ENCODE data around the gene SLC4A1. TPM values are rescaled to one million over a fixed set of nuclear protein-coding genes. Genes with fewer than 3 reads are reported as not detected.

The SLC4A1 gene
- total and polyA plus RNA-seq, 12 donors = 0.06 to 2.4 (median 0.52) TPM; not detected in 1

GRCh38 chr17:44199553-44200477, 68.1 kb downstream of the SLC4A1 start, which contains the start of gene ATXN7L3:
Gene ATXN7L3 (minus strand): TSS chr17:44199884. CDS start chr17:44198070, 1,814 bp downstream.
- WGBS, 2 donors = 1% methylated on average over 56 to 114 of the region's 126 CpGs
- Histone ChIP-seq H3K4me3 (peak within 1 kb of the TSS; percentile 92 to 98 (median 94)), H3K36me3 (peaks cover 0 to 30% (median 22%) of the 10 kb centered on the region in 9 donors), H3K27ac (peak within 1 kb of the TSS; percentile 97 to 100 (median 99)), H3K27me3 (no peaks in the 10 kb centered on the region), H3K4me1 (peaks cover 0 to 53% (median 23%) of the 10 kb centered on the region in 9 donors), H3K9me3 (no peaks in the 10 kb centered on the region)
- ATAC-seq (peak; percentile 93 to 96 (median 96)), DNase-seq (peak; percentile 99)
- TF ChIP-seq, protein P1, sequence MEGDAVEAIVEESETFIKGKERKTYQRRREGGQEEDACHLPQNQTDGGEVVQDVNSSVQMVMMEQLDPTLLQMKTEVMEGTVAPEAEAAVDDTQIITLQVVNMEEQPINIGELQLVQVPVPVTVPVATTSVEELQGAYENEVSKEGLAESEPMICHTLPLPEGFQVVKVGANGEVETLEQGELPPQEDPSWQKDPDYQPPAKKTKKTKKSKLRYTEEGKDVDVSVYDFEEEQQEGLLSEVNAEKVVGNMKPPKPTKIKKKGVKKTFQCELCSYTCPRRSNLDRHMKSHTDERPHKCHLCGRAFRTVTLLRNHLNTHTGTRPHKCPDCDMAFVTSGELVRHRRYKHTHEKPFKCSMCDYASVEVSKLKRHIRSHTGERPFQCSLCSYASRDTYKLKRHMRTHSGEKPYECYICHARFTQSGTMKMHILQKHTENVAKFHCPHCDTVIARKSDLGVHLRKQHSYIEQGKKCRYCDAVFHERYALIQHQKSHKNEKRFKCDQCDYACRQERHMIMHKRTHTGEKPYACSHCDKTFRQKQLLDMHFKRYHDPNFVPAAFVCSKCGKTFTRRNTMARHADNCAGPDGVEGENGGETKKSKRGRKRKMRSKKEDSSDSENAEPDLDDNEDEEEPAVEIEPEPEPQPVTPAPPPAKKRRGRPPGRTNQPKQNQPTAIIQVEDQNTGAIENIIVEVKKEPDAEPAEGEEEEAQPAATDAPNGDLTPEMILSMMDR (IDR thresholded peaks at IDR 0.05) = no peak
- intact Hi-C loops (cut with DNase I) = loop anchor here in 2 of 10 donors (1.0 to 5.0 kb wide), 2 partner anchors 13 to 58 kb away; partner anchors contain the start of gene HROB (in 1 of the 2)

DNA sequence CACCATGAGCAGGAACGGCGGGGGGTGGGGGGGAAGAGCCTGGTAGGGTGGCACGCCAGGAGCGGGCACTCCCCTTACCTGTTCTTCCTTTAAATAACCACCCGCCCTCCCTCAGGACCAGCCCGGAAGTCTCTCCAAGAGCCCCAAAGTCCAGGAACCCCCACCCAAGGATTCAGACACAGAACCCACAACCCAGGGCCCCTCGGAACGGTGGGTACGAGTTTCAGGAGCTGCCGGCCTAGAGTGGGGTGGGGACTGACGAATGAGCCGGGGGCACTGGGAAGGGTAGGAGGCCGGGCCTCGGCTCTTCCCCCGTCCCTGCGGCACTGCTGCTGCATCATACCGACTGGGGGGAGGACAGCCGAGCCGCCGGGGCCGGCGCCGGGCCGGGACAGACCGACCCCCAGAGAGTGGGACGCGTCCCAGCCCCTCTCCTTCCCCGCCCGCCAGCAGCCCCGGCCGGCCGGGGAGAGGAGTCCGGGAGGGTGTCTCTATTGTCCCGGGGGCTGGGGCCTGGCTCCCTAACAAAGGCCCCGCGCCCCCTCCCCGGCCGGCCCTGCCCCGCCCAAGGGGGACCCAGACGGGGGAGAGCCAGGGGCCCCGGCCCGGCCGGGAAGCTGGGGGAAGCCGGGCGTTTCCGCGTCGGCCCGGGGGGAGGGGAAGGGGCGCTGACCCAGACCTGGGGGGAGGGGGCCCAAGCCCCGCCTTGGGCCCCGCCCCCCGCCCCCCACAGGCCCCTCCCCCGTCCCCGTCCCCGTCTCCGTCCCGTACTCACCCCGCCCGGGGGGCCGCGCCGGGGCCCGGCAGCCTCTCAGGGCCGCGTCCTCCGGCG, 69.0 kb downstream of the SLC4A1 start:
- TF ChIP-seq, protein P1 (IDR thresholded peaks at IDR 0.05) = no peak
- peak; percentile 60 to 72 for DNase-seq
- Histone ChIP-seq H3K4me3 (peak overlapping the region; percentile 92 to 98 (median 94)), H3K9me3 (no peaks in the 10 kb centered on the region), H3K27me3 (no peaks in the 10 kb centered on the region), H3K4me1 (peaks cover 0 to 45% (median 23%) of the 10 kb centered on the region in 9 donors), H3K27ac (peak overlapping the region; percentile 97 to 100 (median 99)), H3K36me3 (peaks cover 0 to 39% (median 30%) of the 10 kb centered on the region in 9 donors)
- 1% methylated on average over 43 to 66 of the region's 68 CpGs for WGBS, 2 donors
- intact Hi-C loops (cut with DNase I) = loop anchor here in 2 of 10 donors (1.0 to 5.0 kb wide), 2 partner anchors 12 to 57 kb away; partner anchors contain the start of gene HROB (in 1 of the 2)
- peak; percentile 10 to 35 (median 26) for ATAC-seq

Small RNAs within 50 kb of the gene (microRNA-seq; reads per million reads assigned to microRNA genes)
- 0 reads per million in 2 donors for gene MIR6782

Other genes with a start within 250 kb of the SLC4A1 start
- 10 to 100 TPM; 37.9 to 60.7 (median 43.8) TPM for gene LSM12, start 201.5 kb downstream of the SLC4A1 start, total RNA-seq
- 10 to 100 TPM; 25.2 to 41.7 TPM for gene LSM12, start 201.5 kb downstream of the SLC4A1 start, polyA plus RNA-seq
- gene G6PC3, start 197.4 kb downstream of the SLC4A1 start, total RNA-seq = 10 to 100 TPM; 28.9 to 47.3 (median 32.9) TPM
- gene G6PC3, start 197.4 kb downstream of the SLC4A1 start, polyA plus RNA-seq = 100 to 1,000 TPM in 1 of 2 donors, 10 to 100 TPM in 1; 78.0 to 114 TPM
- gene HDAC5, start 144.5 kb downstream of the SLC4A1 start, total RNA-seq = 10 to 100 TPM; 55.2 to 85.4 (median 68.3) TPM
- gene HDAC5, start 144.5 kb downstream of the SLC4A1 start, polyA plus RNA-seq = 10 to 100 TPM; 56.3 to 63.7 TPM
- 1 to 10 TPM in 4 of 10 donors, under 1 TPM in 6; 0.49 to 1.9 (median 0.74) TPM for gene HROB, start 126.2 kb downstream of the SLC4A1 start, total RNA-seq
- gene HROB, start 126.2 kb downstream of the SLC4A1 start, polyA plus RNA-seq = under 1 TPM; 0.28 to 0.37 TPM
- 10 to 100 TPM; 12.4 to 16.4 (median 13.6) TPM for gene ASB16, start 97.4 kb downstream of the SLC4A1 start, total RNA-seq
- 1 to 10 TPM in 1 of 2 donors, under 1 TPM in 1; 0.64 to 6.5 TPM for gene ASB16, start 97.4 kb downstream of the SLC4A1 start, polyA plus RNA-seq
- gene TMUB2, start 81.2 kb downstream of the SLC4A1 start, total RNA-seq = 10 to 100 TPM; 16.3 to 28.3 (median 19.6) TPM
- gene TMUB2, start 81.2 kb downstream of the SLC4A1 start, polyA plus RNA-seq = 10 to 100 TPM; 27.8 to 37.2 TPM
- 10 to 100 TPM; 23.7 to 40.6 (median 32.4) TPM for gene ATXN7L3, start 68.3 kb downstream of the SLC4A1 start, total RNA-seq
- gene ATXN7L3, start 68.3 kb downstream of the SLC4A1 start, polyA plus RNA-seq = 10 to 100 TPM; 29.0 to 29.8 TPM
- 10 to 100 TPM; 35.9 to 56.3 (median 42.5) TPM for gene UBTF, start 48.5 kb downstream of the SLC4A1 start, total RNA-seq
- gene UBTF, start 48.5 kb downstream of the SLC4A1 start, polyA plus RNA-seq = 10 to 100 TPM; 30.8 to 34.4 TPM
- gene RUNDC3A, start 40.5 kb upstream of the SLC4A1 start, total RNA-seq = 1 to 10 TPM in 4 of 10 donors, under 1 TPM in 5, not detected in 1; 0.15 to 1.9 (median 0.69) TPM
- gene RUNDC3A, start 40.5 kb upstream of the SLC4A1 start, polyA plus RNA-seq = under 1 TPM in 1 of 2 donors, not detected in 1; 0.38 TPM
- gene SLC25A39, start 56.7 kb upstream of the SLC4A1 start, total RNA-seq = 10 to 100 TPM; 36.3 to 54.7 (median 43.1) TPM
- gene SLC25A39, start 56.7 kb upstream of the SLC4A1 start, polyA plus RNA-seq = 100 to 1,000 TPM in 1 of 2 donors, 10 to 100 TPM in 1; 81.8 to 105 TPM
- gene GRN, start 77.2 kb upstream of the SLC4A1 start, total RNA-seq = 100 to 1,000 TPM; 113 to 303 (median 154) TPM
- 100 to 1,000 TPM in 1 of 2 donors, 10 to 100 TPM in 1; 41.5 to 103 TPM for gene GRN, start 77.2 kb upstream of the SLC4A1 start, polyA plus RNA-seq
- under 1 TPM; 0.25 to 0.95 (median 0.46) TPM for gene FAM171A2, start 95.7 kb upstream of the SLC4A1 start, total RNA-seq
- under 1 TPM; 0.29 to 0.57 TPM for gene FAM171A2, start 95.7 kb upstream of the SLC4A1 start, polyA plus RNA-seq
- gene ITGA2B, start 121.5 kb upstream of the SLC4A1 start, total RNA-seq = 1 to 10 TPM in 1 of 10 donors, under 1 TPM in 8, not detected in 1; 0.18 to 1.2 (median 0.62) TPM
- gene ITGA2B, start 121.5 kb upstream of the SLC4A1 start, polyA plus RNA-seq = 1 to 10 TPM in 1 of 2 donors, under 1 TPM in 1; 0.30 to 1.2 TPM
- gene GPATCH8, start 235.3 kb upstream of the SLC4A1 start, total RNA-seq = 10 to 100 TPM; 19.3 to 25.1 (median 22.0) TPM
- gene GPATCH8, start 235.3 kb upstream of the SLC4A1 start, polyA plus RNA-seq = 10 to 100 TPM in 1 of 2 donors, 1 to 10 TPM in 1; 5.8 to 23.3 TPM

Measured in heart right ventricle (tissue), 16 donors.